ENCODE measurements around the gene STAB2.

STAB2 gene

DNA sequence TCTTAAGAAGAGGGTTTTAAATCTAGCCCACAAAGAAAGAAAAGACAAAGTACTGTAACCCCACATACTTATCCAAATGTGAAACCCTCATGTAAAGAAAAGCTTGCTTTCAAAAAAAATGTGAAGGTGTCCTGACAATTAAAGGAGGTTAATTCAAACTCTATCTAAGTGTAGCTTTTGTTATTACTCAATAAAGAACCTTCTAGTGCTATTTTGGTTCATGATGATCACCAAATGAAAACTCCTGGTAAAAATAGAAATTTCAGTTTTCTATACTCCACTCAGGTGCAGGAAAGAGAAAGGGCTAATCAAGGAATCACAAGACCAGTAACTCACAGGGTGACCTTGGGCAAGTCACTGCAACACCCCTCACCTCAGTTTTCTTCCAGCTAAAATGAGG is 1.6 kb downstream of the STAB2 start:
- H3K4me1 ChIP-seq (ENCODE audit: control insufficient read depth, insufficient read depth, low read length), result no peaks in the 10 kb centered on the region
- H3K36me3 ChIP-seq (ENCODE audit: insufficient read depth, low read length), result no peaks in the 10 kb centered on the region
- no peak overlapping the region for H3K4me2 ChIP-seq (ENCODE audit: low read length)
- H3K9ac ChIP-seq (ENCODE audit: low read depth, low read length), result no peak overlapping the region
- no peak overlapping the region for H3K4me3 ChIP-seq (ENCODE audit: low read length)
- H3K9me3 ChIP-seq (replicated peaks; ENCODE audit: low read length), result no peaks in the 10 kb centered on the region
- H3K27me3 ChIP-seq (ENCODE audit: control insufficient read depth, insufficient read depth, low read length), result peaks cover 21% of the 10 kb centered on the region

DNA sequence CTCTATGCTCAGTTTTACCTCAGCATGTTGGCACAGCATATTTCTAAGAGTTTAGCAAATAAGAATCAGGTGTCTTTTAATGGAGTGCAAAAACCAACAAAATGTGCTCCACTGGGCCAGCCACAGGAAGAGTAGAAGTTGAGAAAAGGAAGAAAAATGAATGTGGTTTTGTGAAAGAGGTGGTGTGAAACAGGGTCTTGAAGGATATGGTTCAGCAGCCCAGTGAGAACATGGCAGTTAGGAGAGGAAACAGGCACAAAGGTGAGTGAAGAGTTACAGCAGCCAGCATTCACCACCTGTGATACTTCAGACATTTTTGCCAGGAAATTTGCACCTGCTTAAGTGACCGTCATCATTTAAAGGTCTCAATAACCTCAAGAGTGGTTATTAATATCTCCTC is 2.4 kb downstream of the STAB2 start:
- H3K4me3 ChIP-seq (ENCODE audit: low read length), result no peak overlapping the region
- H3K27me3 ChIP-seq (ENCODE audit: control insufficient read depth, insufficient read depth, low read length), result peaks cover 20% of the 10 kb centered on the region
- no peak overlapping the region for H3K9ac ChIP-seq (ENCODE audit: low read depth, low read length)
- no peak overlapping the region for H3K4me2 ChIP-seq (ENCODE audit: low read length)
- no peaks in the 10 kb centered on the region for H3K9me3 ChIP-seq (replicated peaks; ENCODE audit: low read length)
- H3K36me3 ChIP-seq (ENCODE audit: insufficient read depth, low read length), result no peaks in the 10 kb centered on the region
- no peaks in the 10 kb centered on the region for H3K4me1 ChIP-seq (ENCODE audit: control insufficient read depth, insufficient read depth, low read length)

DNA sequence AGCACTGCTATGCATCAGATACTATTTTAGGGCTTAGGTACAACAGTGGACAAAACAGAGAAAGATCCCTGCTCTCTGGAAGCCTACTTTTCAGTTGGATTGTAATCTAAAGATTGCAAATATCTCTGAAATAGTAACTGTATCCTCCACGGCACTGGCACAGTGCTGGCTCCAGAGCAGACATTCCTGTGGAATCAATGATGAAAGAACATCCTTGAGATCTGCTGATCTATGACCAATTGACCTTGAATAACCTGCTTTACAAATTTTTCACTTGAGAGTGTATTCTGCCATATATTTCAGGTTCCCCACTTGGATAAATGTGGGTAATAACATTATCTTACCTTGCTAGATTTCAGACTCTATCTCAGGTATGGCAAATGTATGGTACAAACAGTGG is 3.2 kb downstream of the STAB2 start:
- H3K4me3 ChIP-seq (ENCODE audit: low read length), result no peak overlapping the region
- peaks cover 12% of the 10 kb centered on the region for H3K27me3 ChIP-seq (ENCODE audit: control insufficient read depth, insufficient read depth, low read length)
- no peaks in the 10 kb centered on the region for H3K36me3 ChIP-seq (ENCODE audit: insufficient read depth, low read length)
- no peak overlapping the region for H3K9ac ChIP-seq (ENCODE audit: low read depth, low read length)
- H3K9me3 ChIP-seq (replicated peaks; ENCODE audit: low read length), result no peaks in the 10 kb centered on the region
- H3K4me1 ChIP-seq (ENCODE audit: control insufficient read depth, insufficient read depth, low read length), result no peaks in the 10 kb centered on the region
- no peak overlapping the region for H3K4me2 ChIP-seq (ENCODE audit: low read length)

DNA sequence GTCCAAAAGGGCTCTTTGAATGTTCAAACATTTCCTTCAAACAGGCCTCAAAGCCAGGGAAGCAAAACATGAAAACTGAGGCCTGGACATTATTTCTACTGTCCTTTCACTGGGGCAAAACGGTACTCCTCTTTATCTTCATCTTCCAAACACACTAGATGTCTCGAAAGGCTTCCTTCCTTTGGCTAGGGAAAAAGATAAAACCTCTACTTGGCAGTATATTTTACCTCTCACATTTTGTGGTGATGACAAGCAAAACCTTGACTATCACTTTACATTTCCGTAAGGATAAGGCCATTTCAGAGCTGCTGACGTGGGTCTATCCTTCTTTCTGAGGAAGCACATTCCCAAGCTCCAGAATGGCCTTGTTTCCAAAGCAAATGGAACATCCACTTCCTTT is 9.9 kb downstream of the STAB2 start:
- H3K27me3 ChIP-seq (ENCODE audit: control insufficient read depth, insufficient read depth, low read length), result peaks cover 7% of the 10 kb centered on the region
- H3K4me2 ChIP-seq (ENCODE audit: low read length), result no peak overlapping the region
- H3K36me3 ChIP-seq (ENCODE audit: insufficient read depth, low read length), result no peaks in the 10 kb centered on the region
- no peak overlapping the region for H3K4me3 ChIP-seq (ENCODE audit: low read length)
- no peaks in the 10 kb centered on the region for H3K4me1 ChIP-seq (ENCODE audit: control insufficient read depth, insufficient read depth, low read length)
- H3K9ac ChIP-seq (ENCODE audit: low read depth, low read length), result no peak overlapping the region
- no peaks in the 10 kb centered on the region for H3K9me3 ChIP-seq (replicated peaks; ENCODE audit: low read length)

DNA sequence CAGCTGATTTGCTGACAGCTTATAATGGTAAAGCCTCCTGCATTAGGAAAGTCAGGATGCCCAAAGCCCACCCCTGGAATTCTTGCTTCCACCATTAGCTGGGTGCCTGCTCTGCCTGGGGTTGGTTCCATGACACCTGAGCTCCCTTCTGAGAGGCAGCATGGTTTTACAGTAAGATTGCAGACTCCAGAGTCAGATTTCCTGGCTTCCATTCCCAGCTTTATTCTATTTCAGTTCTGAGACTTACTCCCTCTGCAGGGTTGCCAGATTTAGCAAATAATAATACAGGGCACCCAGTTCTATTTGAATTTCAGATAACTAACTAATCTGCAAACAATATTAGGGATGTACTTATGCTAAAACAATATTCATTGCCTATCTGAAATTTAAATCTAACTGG is 12.2 kb downstream of the STAB2 start:
- Histone ChIP-seq H3K9me3 (replicated peaks; ENCODE audit: low read length) (no peaks in the 10 kb centered on the region), H3K4me3 (ENCODE audit: low read length) (no peak overlapping the region), H3K4me2 (ENCODE audit: low read length) (no peak overlapping the region), H3K4me1 (ENCODE audit: control insufficient read depth, insufficient read depth, low read length) (no peaks in the 10 kb centered on the region), H3K36me3 (ENCODE audit: insufficient read depth, low read length) (no peaks in the 10 kb centered on the region), H3K9ac (ENCODE audit: low read depth, low read length) (no peak overlapping the region), H3K27me3 (ENCODE audit: control insufficient read depth, insufficient read depth, low read length) (no peaks in the 10 kb centered on the region)

DNA sequence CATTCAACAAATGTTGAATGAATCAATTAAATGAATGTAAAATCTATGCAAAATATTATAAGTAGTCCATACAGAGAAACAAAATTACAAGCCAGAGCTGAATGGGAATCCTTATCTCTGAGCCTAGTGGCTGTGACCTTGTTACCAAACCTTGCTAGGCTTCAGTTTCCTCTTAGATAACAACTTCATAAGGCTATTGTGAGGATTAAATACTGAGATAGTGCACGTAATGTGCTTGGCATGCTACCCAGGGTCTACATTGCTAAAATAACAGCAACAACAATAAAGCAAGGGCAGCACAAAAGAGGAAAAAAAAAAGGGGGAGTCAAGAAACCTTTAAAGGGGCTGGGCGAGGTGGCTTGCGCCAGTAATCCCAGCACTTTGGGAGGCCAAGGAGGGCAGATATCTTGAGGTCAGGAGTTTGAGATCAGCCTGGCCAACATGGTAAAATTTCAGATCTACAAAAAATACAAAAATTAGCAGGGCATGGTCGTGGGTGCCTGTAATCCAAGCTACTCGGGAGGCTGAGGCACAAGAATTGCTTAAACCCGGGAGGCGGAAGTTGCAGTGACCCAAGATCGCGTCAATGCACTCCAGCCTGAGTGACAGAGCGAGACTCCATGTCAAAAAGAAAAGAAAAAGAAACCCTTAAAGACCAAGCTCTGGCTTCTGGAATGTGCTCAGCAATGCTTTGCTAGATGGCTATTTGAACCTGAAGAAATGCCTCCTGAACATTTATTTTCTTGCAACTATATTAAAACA is 14.1 kb downstream of the STAB2 start:
- Histone ChIP-seq H3K4me1 (ENCODE audit: control insufficient read depth, insufficient read depth, low read length) (no peaks in the 10 kb centered on the region), H3K4me2 (ENCODE audit: low read length) (no peak overlapping the region), H3K27me3 (ENCODE audit: control insufficient read depth, insufficient read depth, low read length) (no peaks in the 10 kb centered on the region), H3K9ac (ENCODE audit: low read depth, low read length) (no peak overlapping the region), H3K9me3 (replicated peaks; ENCODE audit: low read length) (no peaks in the 10 kb centered on the region), H3K36me3 (ENCODE audit: insufficient read depth, low read length) (no peaks in the 10 kb centered on the region), H3K4me3 (ENCODE audit: low read length) (no peak overlapping the region)

DNA sequence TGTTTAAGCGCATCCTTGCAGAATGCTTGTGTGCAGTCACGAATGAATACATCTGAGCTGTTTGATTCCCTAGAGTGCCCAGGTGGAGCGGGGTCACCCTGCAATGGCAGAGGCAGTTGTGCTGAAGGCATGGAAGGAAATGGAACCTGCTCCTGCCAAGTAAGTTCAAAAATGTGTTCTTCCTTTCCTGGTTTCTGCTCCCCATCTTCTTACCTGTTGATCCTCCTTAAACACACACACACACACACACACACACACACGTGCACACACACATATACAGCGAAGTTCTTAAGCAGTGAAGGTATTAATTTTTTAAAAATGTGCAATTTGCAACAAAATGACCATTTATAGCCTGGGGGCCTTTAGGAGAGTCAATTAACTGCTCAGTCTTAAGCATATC is 33.3 kb downstream of the STAB2 start:
- Histone ChIP-seq H3K9ac (ENCODE audit: low read depth, low read length) (no peak overlapping the region), H3K4me3 (ENCODE audit: low read length) (no peak overlapping the region), H3K27me3 (ENCODE audit: control insufficient read depth, insufficient read depth, low read length) (peaks cover 5% of the 10 kb centered on the region), H3K9me3 (replicated peaks; ENCODE audit: low read length) (no peaks in the 10 kb centered on the region), H3K4me2 (ENCODE audit: low read length) (no peak overlapping the region), H3K36me3 (ENCODE audit: insufficient read depth, low read length) (no peaks in the 10 kb centered on the region), H3K4me1 (ENCODE audit: control insufficient read depth, insufficient read depth, low read length) (no peaks in the 10 kb centered on the region)

DNA sequence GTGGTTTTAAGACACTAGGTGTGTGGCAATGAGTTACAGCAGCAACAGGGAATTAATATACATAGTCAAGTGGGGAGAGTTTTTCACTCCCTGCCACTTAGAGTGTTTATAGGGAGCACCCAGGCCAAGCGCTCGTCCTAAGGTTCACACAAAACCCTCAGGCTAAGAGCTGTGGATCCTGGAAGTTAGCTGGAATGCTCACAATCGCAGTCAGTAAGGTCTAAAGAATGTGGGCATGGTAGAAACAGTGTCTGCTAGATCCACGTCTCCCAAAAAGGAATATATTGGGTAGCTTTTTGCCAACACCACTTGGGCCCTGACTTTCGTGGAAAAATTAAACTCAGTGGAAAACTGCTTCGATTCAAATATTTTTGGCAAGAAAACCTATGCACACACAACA is 36.6 kb downstream of the STAB2 start:
- no peak overlapping the region for H3K9ac ChIP-seq (ENCODE audit: low read depth, low read length)
- H3K27me3 ChIP-seq (ENCODE audit: control insufficient read depth, insufficient read depth, low read length), result no peaks in the 10 kb centered on the region
- H3K4me3 ChIP-seq (ENCODE audit: low read length), result no peak overlapping the region
- no peaks in the 10 kb centered on the region for H3K36me3 ChIP-seq (ENCODE audit: insufficient read depth, low read length)
- H3K4me1 ChIP-seq (ENCODE audit: control insufficient read depth, insufficient read depth, low read length), result no peaks in the 10 kb centered on the region
- H3K9me3 ChIP-seq (replicated peaks; ENCODE audit: low read length), result no peaks in the 10 kb centered on the region
- no peak overlapping the region for H3K4me2 ChIP-seq (ENCODE audit: low read length)

DNA sequence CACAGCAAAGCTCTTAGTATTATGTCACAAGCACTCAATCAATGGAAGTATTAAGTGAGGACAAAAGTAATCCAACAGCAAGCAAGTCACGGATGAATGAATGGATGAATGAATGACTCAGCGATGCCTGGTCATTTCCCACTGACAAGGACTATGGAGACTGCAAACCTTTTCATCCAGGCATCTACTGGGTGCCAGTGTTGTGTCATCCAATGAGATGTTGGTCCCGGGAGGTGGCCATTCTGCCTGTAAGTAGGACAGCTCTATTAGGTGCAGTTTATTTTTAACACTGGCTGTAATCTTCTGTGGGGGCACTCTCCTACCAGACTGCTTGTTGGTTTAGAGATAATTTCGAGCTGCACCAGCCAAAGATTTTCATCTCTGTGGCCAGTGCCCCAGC is 39.4 kb downstream of the STAB2 start:
- no peak overlapping the region for H3K9ac ChIP-seq (ENCODE audit: low read depth, low read length)
- H3K4me1 ChIP-seq (ENCODE audit: control insufficient read depth, insufficient read depth, low read length), result no peaks in the 10 kb centered on the region
- H3K27me3 ChIP-seq (ENCODE audit: control insufficient read depth, insufficient read depth, low read length), result no peaks in the 10 kb centered on the region
- H3K9me3 ChIP-seq (replicated peaks; ENCODE audit: low read length), result no peaks in the 10 kb centered on the region
- no peaks in the 10 kb centered on the region for H3K36me3 ChIP-seq (ENCODE audit: insufficient read depth, low read length)
- no peak overlapping the region for H3K4me2 ChIP-seq (ENCODE audit: low read length)
- H3K4me3 ChIP-seq (ENCODE audit: low read length), result no peak overlapping the region

DNA sequence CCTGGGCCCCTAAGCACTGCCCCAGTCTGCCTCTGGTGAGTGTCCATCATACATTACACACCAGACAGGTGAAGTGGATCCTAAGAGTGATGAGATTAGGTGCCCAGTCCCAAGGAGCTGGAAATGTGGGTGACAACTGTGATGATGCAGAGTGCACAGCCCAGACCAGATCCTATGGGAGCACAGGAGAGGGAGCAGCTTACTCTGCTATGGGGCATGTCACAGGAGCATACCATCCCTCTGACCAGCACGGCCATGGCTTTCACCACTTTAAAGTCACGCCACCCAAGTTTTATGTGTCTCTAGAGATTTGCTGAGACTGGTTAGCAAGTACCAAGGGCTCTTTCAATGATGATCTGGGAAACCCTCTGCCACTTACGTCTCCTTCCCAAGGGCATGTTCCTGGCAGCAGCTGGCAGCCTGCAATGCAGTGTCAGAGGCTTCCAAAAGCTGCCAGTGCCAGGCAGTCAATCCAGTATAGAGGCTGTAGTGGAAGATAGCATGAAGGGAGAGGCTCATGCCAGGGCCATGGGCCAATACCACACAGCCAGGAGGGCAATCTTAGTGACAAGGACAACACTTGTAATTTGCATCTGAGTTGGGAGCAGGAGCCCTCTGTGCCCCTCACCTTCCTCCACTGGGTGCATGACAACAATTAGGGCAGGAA is 40.2 kb downstream of the STAB2 start:
- H3K36me3 ChIP-seq (ENCODE audit: insufficient read depth, low read length), result no peaks in the 10 kb centered on the region
- no peak overlapping the region for H3K4me3 ChIP-seq (ENCODE audit: low read length)
- H3K4me2 ChIP-seq (ENCODE audit: low read length), result no peak overlapping the region
- H3K9ac ChIP-seq (ENCODE audit: low read depth, low read length), result no peak overlapping the region
- no peaks in the 10 kb centered on the region for H3K4me1 ChIP-seq (ENCODE audit: control insufficient read depth, insufficient read depth, low read length)
- H3K9me3 ChIP-seq (replicated peaks; ENCODE audit: low read length), result no peaks in the 10 kb centered on the region
- no peaks in the 10 kb centered on the region for H3K27me3 ChIP-seq (ENCODE audit: control insufficient read depth, insufficient read depth, low read length)

DNA sequence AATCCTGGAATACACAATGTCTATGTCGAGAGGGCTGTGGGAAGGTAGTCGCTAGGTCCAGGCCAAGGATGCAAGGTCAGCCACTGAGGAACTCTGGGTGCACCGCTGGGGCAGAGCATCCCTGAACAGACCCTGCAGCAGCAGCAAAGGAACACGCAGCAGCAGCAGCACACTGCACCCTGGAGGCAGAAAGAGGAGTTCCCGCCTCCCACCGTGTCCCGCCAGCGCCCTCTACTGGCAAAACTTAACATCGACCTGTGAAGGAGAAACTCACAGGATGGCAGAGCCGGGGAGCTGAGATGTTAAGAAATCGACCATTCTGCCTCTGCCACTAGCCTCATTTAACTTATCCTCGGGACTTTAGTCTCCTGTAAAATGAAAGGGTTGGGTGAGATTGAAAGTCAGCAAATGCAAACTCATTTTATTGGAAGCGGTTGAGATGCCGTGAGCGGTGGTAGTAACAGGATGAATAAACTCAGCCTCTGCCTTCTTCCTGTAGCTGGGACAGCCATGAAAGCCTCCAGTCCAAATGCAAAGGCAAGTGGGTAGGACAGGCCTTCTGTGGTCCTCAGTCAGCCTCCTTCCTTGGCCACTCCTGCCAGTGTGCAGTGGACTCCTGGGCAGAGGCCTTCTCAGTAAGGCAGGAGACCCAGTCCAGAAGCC is 45.6 kb downstream of the STAB2 start:
- Histone ChIP-seq H3K27me3 (ENCODE audit: control insufficient read depth, insufficient read depth, low read length) (peaks cover 5% of the 10 kb centered on the region), H3K4me2 (ENCODE audit: low read length) (no peak overlapping the region), H3K9me3 (replicated peaks; ENCODE audit: low read length) (no peaks in the 10 kb centered on the region), H3K4me1 (ENCODE audit: control insufficient read depth, insufficient read depth, low read length) (no peaks in the 10 kb centered on the region), H3K9ac (ENCODE audit: low read depth, low read length) (no peak overlapping the region), H3K36me3 (ENCODE audit: insufficient read depth, low read length) (no peaks in the 10 kb centered on the region), H3K4me3 (ENCODE audit: low read length) (no peak overlapping the region)

Data from skeletal muscle satellite cell (primary cell).